Measurements from ENCODE around the gene GCNT4.

Gene GCNT4

GRCh38 chr5:75023368-75024159, 28.8 kb downstream of the GCNT4 start:
- TF ChIP-seq TAF1 (IDR thresholded peaks at IDR 0.05; ENCODE audit: borderline replicate concordance, insufficient read depth, low read length) (no peak), FOXP2 (optimal IDR thresholded peaks at IDR 0.05; ENCODE audit: borderline replicate concordance, extremely low read depth, extremely low read length, insufficient read depth) (no peak), SIN3A (IDR thresholded peaks at IDR 0.05; ENCODE audit: borderline replicate concordance, insufficient read depth, low read length) (no peak), POLR2AphosphoS5 (IDR thresholded peaks at IDR 0.05; ENCODE audit: low read depth, low read length) (no peak), REST (IDR thresholded peaks at IDR 0.05; ENCODE audit: insufficient read depth in 1 of 2, low read depth in 2 of 2, low read length in 2 of 2) (no peak)

GRCh38 chr5:75021800-75022199, 30.6 kb downstream of the GCNT4 start:
- TF ChIP-seq REST (IDR thresholded peaks at IDR 0.05; ENCODE audit: insufficient read depth in 1 of 2, low read depth in 2 of 2, low read length in 2 of 2) (no peak), FOXP2 (optimal IDR thresholded peaks at IDR 0.05; ENCODE audit: borderline replicate concordance, extremely low read depth, extremely low read length, insufficient read depth) (no peak), POLR2AphosphoS5 (IDR thresholded peaks at IDR 0.05; ENCODE audit: low read depth, low read length) (no peak), SIN3A (IDR thresholded peaks at IDR 0.05; ENCODE audit: borderline replicate concordance, insufficient read depth, low read length) (no peak), TAF1 (IDR thresholded peaks at IDR 0.05; ENCODE audit: borderline replicate concordance, insufficient read depth, low read length) (no peak)

GRCh38 chr5:75021219-75021618, 31.1 kb downstream of the GCNT4 start:
- no peak for TF ChIP-seq SIN3A (IDR thresholded peaks at IDR 0.05; ENCODE audit: borderline replicate concordance, insufficient read depth, low read length)
- no peak for TF ChIP-seq TAF1 (IDR thresholded peaks at IDR 0.05; ENCODE audit: borderline replicate concordance, insufficient read depth, low read length)
- TF ChIP-seq REST (IDR thresholded peaks at IDR 0.05; ENCODE audit: insufficient read depth in 1 of 2, low read depth in 2 of 2, low read length in 2 of 2) = no peak
- TF ChIP-seq FOXP2 (optimal IDR thresholded peaks at IDR 0.05; ENCODE audit: borderline replicate concordance, extremely low read depth, extremely low read length, insufficient read depth) = no peak
- TF ChIP-seq POLR2AphosphoS5 (IDR thresholded peaks at IDR 0.05; ENCODE audit: low read depth, low read length) = no peak

- TF ChIP-seq REST (IDR thresholded peaks at IDR 0.05; ENCODE audit: insufficient read depth in 1 of 2, low read depth in 2 of 2, low read length in 2 of 2) = no peak
- TF ChIP-seq SIN3A (IDR thresholded peaks at IDR 0.05; ENCODE audit: borderline replicate concordance, insufficient read depth, low read length) = no peak
- TF ChIP-seq POLR2AphosphoS5 (IDR thresholded peaks at IDR 0.05; ENCODE audit: low read depth, low read length) = no peak
- no peak for TF ChIP-seq TAF1 (IDR thresholded peaks at IDR 0.05; ENCODE audit: borderline replicate concordance, insufficient read depth, low read length)
- TF ChIP-seq FOXP2 (optimal IDR thresholded peaks at IDR 0.05; ENCODE audit: borderline replicate concordance, extremely low read depth, extremely low read length, insufficient read depth) = no peak
Measured at GRCh38 chr5:75020016-75020656, 32.2 kb downstream of the GCNT4 start.

Measured in PFSK-1 (cell line).